K562 (cell line): ENCODE data around the gene QRFP. TPM values are rescaled to one million over a fixed set of nuclear protein-coding genes. Genes with fewer than 3 reads are reported as not detected.

ENCODE experiments used
- ATAC-seq: fragments of 200-7000 bp; cut with Tn5 transposase; 3 replicates; pipeline ENCODE4 v1.9.1; 2020; ENCODE audit warnings: moderate library complexity
- BruUV-seq: library from RNA; stranded (reverse); fragments of 400-500 nt; replicated peaks from 2 replicates; lab custom pipeline; 2021; lab: Mats Ljungman, UMichigan
- CTCF ChIA-PET: fragments of 300-600 bp; formaldehyde crosslinking; extraction: SDS; loops from one replicate; lab custom pipeline; 2021; ENCODE audit warnings: low intra/inter-chr PET ratio; lab: Yijun Ruan, JAX
- POLR2A ChIA-PET: fragments of 300-600, 350-650 bp; sonication (Branson Sonifier 250); formaldehyde crosslinking; extraction: SDS; loops from one replicate; lab custom pipeline; 2021; ENCODE audit warnings: antibody characterized with exemption, inconsistent platforms; lab: Yijun Ruan, JAX
- DNase-seq, 4 experiments: peaks; one replicate each; pipeline versions ENCODE4 v3.0.0 to v3.0.0-alpha.2; 2011 to 2018; ENCODE audit warnings: low spot score in 3 of 4, mixed read lengths in 3 of 4; ENCODE audit errors: extremely low read depth in 1 of 4
- FAIRE-seq: peaks from 2 replicates; lab custom pipeline; 2011; peaks lifted over from hg19 to GRCh38; lab: Jason Lieb, UNC
- H2AFZ ChIP-seq: 2 replicates; pipeline ENCODE4 v1.6.0; 2011; ENCODE audit warnings: low read depth, low read length, control low read depth, inconsistent platforms
- H3K27ac ChIP-seq: fragments of 200-600 bp; 3 replicates; pipeline ENCODE4 v1.8.0; 2011; ENCODE audit warnings: low read depth, mild to moderate bottlenecking, control low read depth, inconsistent platforms, low read length, moderate library complexity, mixed read lengths; ENCODE audit errors: extremely low read depth
- H3K27me3 ChIP-seq, 2 experiments: fragments of 300-600 bp in 1 of 2; 2 replicates in 1 of 2; 3 replicates in 1 of 2; pipeline versions ENCODE4 v1.6.0 to v1.8.0; 2011; ENCODE audit warnings: inconsistent platforms in 2 of 2, low read length in 2 of 2, mild to moderate bottlenecking in 1 of 2, mixed read lengths in 1 of 2, moderate library complexity in 1 of 2; ENCODE audit not compliant: control insufficient read depth in 2 of 2, insufficient read depth in 2 of 2
- H3K36me3 ChIP-seq: fragments of 300-600 bp; 3 replicates; pipeline ENCODE4 v1.8.0; 2011; ENCODE audit warnings: mild to moderate bottlenecking, low read length, inconsistent platforms; ENCODE audit not compliant: control insufficient read depth, insufficient read depth
- H3K4me1 ChIP-seq, 2 experiments: fragments of 200-600 bp in 1 of 2; replicated peaks in 1 of 2; 2 replicates in 1 of 2; 3 replicates in 1 of 2; pipeline versions ENCODE4 v1.5.1 to v1.8.0; 2011; ENCODE audit warnings: inconsistent platforms in 2 of 2, low read length in 2 of 2, mild to moderate bottlenecking in 1 of 2, mixed read lengths in 1 of 2, moderate library complexity in 1 of 2; ENCODE audit not compliant: control insufficient read depth in 2 of 2, insufficient read depth in 2 of 2
- H3K4me2 ChIP-seq: 2 replicates; pipeline ENCODE4 v1.6.1; 2011; ENCODE audit warnings: low read length, control low read depth, inconsistent platforms, mixed read lengths; ENCODE audit not compliant: insufficient read depth
- H3K4me3 ChIP-seq: fragments of 200-600 bp; sonication (generic), shearing (Covaris generic); 2 replicates; pipeline ENCODE4 v1.5.1; 2016; ENCODE audit warnings: control low read depth, inconsistent platforms
- H3K79me2 ChIP-seq: fragments of 200-600 bp; 3 replicates; pipeline ENCODE4 v1.8.0; 2011; ENCODE audit warnings: low read length, inconsistent platforms; ENCODE audit not compliant: control insufficient read depth, insufficient read depth
- H3K9ac ChIP-seq, 2 experiments: 2 replicates each; pipeline versions ENCODE4 v1.6.0 to v1.6.1; 2011; ENCODE audit warnings: low read depth in 2 of 2, low read length in 2 of 2, control low read depth in 1 of 2, inconsistent platforms in 1 of 2, mild to moderate bottlenecking in 1 of 2, mixed read lengths in 1 of 2; ENCODE audit not compliant: insufficient read depth in 1 of 2
- H3K9me1 ChIP-seq: one replicate; pipeline ENCODE4 v1.6.0; 2011; ENCODE audit warnings: inconsistent platforms, mild to moderate bottlenecking, low read length, moderate library complexity; ENCODE audit not compliant: control insufficient read depth, insufficient read depth
- H3K9me3 ChIP-seq: replicated peaks from 2 replicates; pipeline ENCODE4 v1.5.1; 2011; ENCODE audit warnings: low read depth, low read length, inconsistent platforms; ENCODE audit not compliant: control insufficient read depth, insufficient read depth
- H4K20me1 ChIP-seq: replicated peaks from 2 replicates; pipeline ENCODE4 v1.6.1; 2011; ENCODE audit warnings: low read length, inconsistent platforms, mixed read lengths; ENCODE audit not compliant: control insufficient read depth, insufficient read depth
- CSDE1 ChIP-seq, 2 experiments: fragments of 450-650 bp; IDR thresholded peaks; 2 replicates each; pipeline ENCODE4 v1.6.1; 2016; ENCODE audit warnings: mild to moderate bottlenecking in 1 of 2
- ETS1 ChIP-seq: conservative IDR thresholded peaks from 2 replicates; pipeline ENCODE4 v1.6.1; 2011; ENCODE audit warnings: low read depth, mild to moderate bottlenecking, low read length; ENCODE audit not compliant: control insufficient read depth
- ETV1 ChIP-seq: fragments of 450-650 bp; conservative IDR thresholded peaks from 2 replicates; pipeline ENCODE4 v1.6.1; 2016; ENCODE audit warnings: missing genetic modification characterization, control low read depth, low read depth, missing compliant biosample characterization
- GABPA ChIP-seq: fragments of 200-800 bp; sonication (Bioruptor generic); conservative IDR thresholded peaks from 2 replicates; pipeline ENCODE4 v1.6.1; 2016; ENCODE audit warnings: low read depth, missing genetic modification characterization, missing compliant biosample characterization
- HDAC2 ChIP-seq: fragments of 450-650 bp; IDR thresholded peaks from 2 replicates; pipeline ENCODE4 v1.6.1; 2016; ENCODE audit warnings: mild to moderate bottlenecking
- NFE2 ChIP-seq: IDR thresholded peaks from 2 replicates; pipeline ENCODE4 v1.6.1; 2014; ENCODE audit warnings: antibody characterized with exemption, low read depth
- PML ChIP-seq: IDR thresholded peaks from 2 replicates; pipeline ENCODE4 v1.6.1; 2012; ENCODE audit warnings: low read length, inconsistent platforms
- POLR2B ChIP-seq: fragments of 450-650 bp; IDR thresholded peaks from 2 replicates; pipeline ENCODE4 v1.6.1; 2018; ENCODE audit warnings: low read depth; ENCODE audit not compliant: partially characterized antibody
- PRMT5 ChIP-seq: sonication (generic); formaldehyde crosslinking; IDR thresholded peaks from 2 replicates; pipeline ENCODE4 v1.5.0; 2020; ENCODE audit warnings: missing genetic modification reagents
- PRPF4 ChIP-seq: fragments of 200-400 bp; formaldehyde crosslinking; IDR thresholded peaks from one replicate; pipeline ENCODE4 v1.6.1; 2017; ENCODE audit warnings: low read length, low read depth, mild to moderate bottlenecking; ENCODE audit not compliant: insufficient read depth, poor library complexity, severe bottlenecking
- SMARCA5 ChIP-seq: fragments of 450-650 bp; IDR thresholded peaks from 2 replicates; pipeline ENCODE4 v1.6.1; 2016
- TCF7L2 ChIP-seq: fragments of 150-350 bp; IDR thresholded peaks from 2 replicates; pipeline ENCODE4 v1.6.1; 2016; ENCODE audit warnings: low read depth, mild to moderate bottlenecking, low read length, moderate library complexity
- UBTF ChIP-seq, 2 experiments: IDR thresholded peaks; 2 replicates each; pipeline ENCODE4 v1.6.1; 2012; ENCODE audit warnings: improper control_type of control experiment in 2 of 2, low read depth in 2 of 2, low read length in 2 of 2, borderline replicate concordance in 1 of 2
- ZFP91 ChIP-seq: sonication (generic); formaldehyde crosslinking; IDR thresholded peaks from 2 replicates; pipeline ENCODE4 v1.8.0; 2022; ENCODE audit warnings: mild to moderate bottlenecking, missing genetic modification reagents
- ZNF121 ChIP-seq: sonication (generic); formaldehyde crosslinking; conservative IDR thresholded peaks from 2 replicates; pipeline ENCODE4 v1.8.0; 2022; ENCODE audit warnings: missing genetic modification reagents
- WGBS: fragments of 100-300 bp; shearing (Covaris generic); methylation state at CpG from one replicate; pipeline ENCODE4 v1.1.6; 2016; ENCODE audit warnings: low coverage, mixed read lengths; ENCODE audit not compliant: insufficient coverage; ENCODE audit errors: missing lambda C conversion rate; 5-methylcytosine and 5-hydroxymethylcytosine counted together
- in situ Hi-C: fragments of 300-500 bp; cut with MboI; formaldehyde crosslinking; loops from 4 replicates; pipeline ENCODE4 v1.15.0; 2018; ENCODE audit warnings: inconsistent platforms, mixed read lengths
- intact Hi-C: fragments of 100-400 bp; cut with micrococcal nuclease; formaldehyde crosslinking; loops from 2 replicates; pipeline ENCODE4 v1.14.2; 2022
- polyA plus RNA-seq, 8 experiments: library from polyadenylated mRNA; depleted of rRNA in 4 of 8; stranded (reverse) in 5 of 8; unstranded in 3 of 8; fragments of >200 nt; fragmentation: Nextera tagmentation in 2 of 8; fragmentation: Illumina TruSeq in 1 of 8; extraction: Ambion mirVana in 2 of 8; extraction: Trizol in 1 of 8; gene quantifications; 2 replicates each; pipeline versions ENCODE4 v1.2.1 to v1.2.3, GENCODE V29; 2011 to 2014; ENCODE audit warnings: inconsistent platforms in 1 of 8, missing spikeins in 1 of 8
- total RNA-seq, 7 experiments: library from RNA; depleted of rRNA in 6 of 7; stranded (reverse); fragments of >200 nt in 6 of 7; fragmentation: Illumina TruSeq in 2 of 7; extraction: Trizol in 2 of 7; gene quantifications; 2 replicates each; pipeline versions ENCODE4 v1.2.1 to v1.2.3, GENCODE V29; 2011 to 2021; ENCODE audit warnings: low replicate concordance in 1 of 7

QRFP gene
- total and polyA plus RNA-seq, 9 of the 15 experiments (the other 6 are each of a cell fraction or from before 2014, with no cell fraction given): not detected

GRCh38 chr9:130877300-130877699 lies 19.3 kb downstream of the QRFP start:
- H3K4me3 ChIP-seq: no peak overlapping the region
- no peak for TF ChIP-seq HDAC2
- TF ChIP-seq GABPA (tag): no peak
- TF ChIP-seq PRPF4: no peak
- TF ChIP-seq SMARCA5: no peak
- TF ChIP-seq ZNF121 (CRISPR knock-in tag): no peak
- no peak for TF ChIP-seq UBTF (IDR thresholded peaks at IDR 0.05; ENCODE audit: borderline replicate concordance in 1 of 2, low read depth in 2 of 2, low read length in 2 of 2)
- no peak for TF ChIP-seq PML
- TF ChIP-seq ETS1: no peak
- no peak for TF ChIP-seq ZFP91 (CRISPR knock-in tag)
- no peak for TF ChIP-seq POLR2B
- no peak for TF ChIP-seq TCF7L2
- TF ChIP-seq ETV1 (tag): no peak
- TF ChIP-seq PRMT5 (CRISPR knock-in tag): no peak
- no peak for TF ChIP-seq CSDE1 (IDR thresholded peaks at IDR 0.05)
- TF ChIP-seq NFE2: no peak
- no peaks in the 10 kb centered on the region for H3K9me3 ChIP-seq
- H4K20me1 ChIP-seq: peaks cover 25% of the 10 kb centered on the region; the same call in 1 of the 2 replicates
- H3K4me2 ChIP-seq: no peak overlapping the region
- ATAC-seq (no peak), DNase-seq (peak in 2 of 4 experiments; percentile 61 to 65), FAIRE-seq (no peak)
- CTCF ChIA-PET: no interaction called here
- in situ Hi-C loops (no loop called here), intact Hi-C loops (no loop called here)
- no peaks in the 10 kb centered on the region for H3K79me2 ChIP-seq
- no peaks in the 10 kb centered on the region for H3K4me1 ChIP-seq
- no peak overlapping the region for H3K9ac ChIP-seq
- H3K9me1 ChIP-seq: peaks cover 8% of the 10 kb centered on the region
- peaks cover 81% of the 10 kb centered on the region for H3K36me3 ChIP-seq
- BruUV-seq: no TSS peak
- POLR2A ChIA-PET: interaction anchor here (0.8 to 5.3 kb wide), 12 partner anchors 9 to 109 kb away, joined by 3 to 57 read pairs (median 6); no protein-coding TSS in a partner anchor
- no peak overlapping the region for H3K27ac ChIP-seq
- 91% methylated on average over 6 of the region's 6 CpGs for WGBS
- no peak overlapping the region for H2AFZ ChIP-seq
- no peaks in the 10 kb centered on the region for H3K27me3 ChIP-seq
